Neural cell (in vitro differentiated cells): ENCODE data around the gene VOPP1. TPM values are rescaled to one million over a fixed set of nuclear protein-coding genes. Genes with fewer than 3 reads are reported as not detected.

ENCODE experiments used
- H2AFZ ChIP-seq: fragments of 200-600, 300-800 bp; sonication (generic), shearing (Covaris generic); 2 replicates; pipeline ENCODE4 v1.6.0; 2014; ENCODE audit warnings: low read depth, mild to moderate bottlenecking, antibody characterized with exemption, low read length, moderate library complexity
- H3F3A ChIP-seq: fragments of 200-600 bp; shearing (Covaris generic); 2 replicates; pipeline ENCODE4 v1.6.1; 2016; ENCODE audit warnings: mild to moderate bottlenecking, moderate library complexity, mixed read lengths, antibody characterized with exemption, low read length; ENCODE audit not compliant: insufficient read depth, poor library complexity, severe bottlenecking
- H3K27ac ChIP-seq: fragments of 200-600, 300-800 bp; sonication (generic), shearing (Covaris generic); 2 replicates; pipeline ENCODE4 v1.5.1; 2014; ENCODE audit warnings: mild to moderate bottlenecking, low read length, moderate library complexity
- H3K27me3 ChIP-seq: fragments of 300-800, 200-600 bp; sonication (generic), shearing (Covaris generic); 2 replicates; pipeline ENCODE4 v1.6.0; 2014; ENCODE audit warnings: mild to moderate bottlenecking, low read depth, low read length, moderate library complexity; ENCODE audit not compliant: insufficient read depth
- H3K36me3 ChIP-seq: fragments of 300-800, 200-600 bp; sonication (generic), shearing (Covaris generic); 2 replicates; pipeline ENCODE4 v1.5.1; 2014; ENCODE audit warnings: mild to moderate bottlenecking, antibody characterized with exemption, low read length, moderate library complexity; ENCODE audit not compliant: insufficient read depth
- H3K4me2 ChIP-seq: fragments of 300-800, 200-600 bp; sonication (generic), shearing (Covaris generic); 2 replicates; pipeline ENCODE4 v1.6.0; 2014; ENCODE audit warnings: mild to moderate bottlenecking, low read length
- H3K4me3 ChIP-seq: fragments of 300-800, 200-600 bp; sonication (generic), shearing (Covaris generic); 2 replicates; pipeline ENCODE4 v1.5.1; 2014; ENCODE audit warnings: mild to moderate bottlenecking, low read length, moderate library complexity
- H3K79me2 ChIP-seq: fragments of 200-600 bp; shearing (Covaris generic); replicated peaks from 2 replicates; pipeline ENCODE4 v1.6.0; 2014; ENCODE audit warnings: mild to moderate bottlenecking, low read length, moderate library complexity; ENCODE audit not compliant: insufficient read depth
- H3K9ac ChIP-seq: fragments of 300-800, 200-600 bp; sonication (generic), shearing (Covaris generic); 2 replicates; pipeline ENCODE4 v1.6.1; 2016; ENCODE audit warnings: mild to moderate bottlenecking, low read length, mixed read lengths
- H3K9me2 ChIP-seq: fragments of 200-600 bp; shearing (Covaris generic); 2 replicates; pipeline ENCODE4 v1.6.1; 2016; ENCODE audit warnings: mild to moderate bottlenecking, low read length, mixed read lengths; ENCODE audit not compliant: insufficient read depth
- H3K9me3 ChIP-seq: fragments of 200-600, 300-800 bp; sonication (generic), shearing (Covaris generic); 2 replicates; pipeline ENCODE4 v1.6.1; 2016; ENCODE audit warnings: mild to moderate bottlenecking, mixed run types, low read length, moderate library complexity, mixed read lengths
- H4K20me1 ChIP-seq: fragments of 200-600 bp; shearing (Covaris generic); 2 replicates; pipeline ENCODE4 v1.6.1; 2016; ENCODE audit warnings: mild to moderate bottlenecking, mixed run types; ENCODE audit not compliant: insufficient read depth
- CTCF ChIP-seq: fragments of 450-650 bp; IDR thresholded peaks from 2 replicates; pipeline ENCODE4 v1.5.1; 2014; ENCODE audit warnings: antibody characterized with exemption, mild to moderate bottlenecking, moderate library complexity; ENCODE audit not compliant: poor library complexity, severe bottlenecking
- EP300 ChIP-seq: fragments of 450-650 bp; conservative IDR thresholded peaks from 2 replicates; pipeline ENCODE4 v1.6.1; 2014; ENCODE audit warnings: antibody characterized with exemption, mild to moderate bottlenecking, moderate library complexity; ENCODE audit not compliant: poor library complexity, severe bottlenecking
- EZH2 ChIP-seq: fragments of 200-600, 300-800 bp; shearing (Covaris generic), sonication (generic); IDR thresholded peaks from 2 replicates; pipeline ENCODE4 v1.6.1; 2014; ENCODE audit warnings: antibody characterized with exemption, low read length, borderline replicate concordance, mild to moderate bottlenecking; ENCODE audit not compliant: insufficient read depth, poor library complexity, severe bottlenecking
- MXI1 ChIP-seq: fragments of 450-650 bp; conservative IDR thresholded peaks from 2 replicates; pipeline ENCODE4 v1.6.1; 2014; ENCODE audit warnings: antibody characterized with exemption, mild to moderate bottlenecking; ENCODE audit not compliant: poor library complexity, severe bottlenecking
- POLR2AphosphoS5 ChIP-seq: IDR thresholded peaks from 2 replicates; pipeline ENCODE4 v1.6.1; 2012
- RAD21 ChIP-seq: fragments of 450-650 bp; conservative IDR thresholded peaks from 2 replicates; pipeline ENCODE4 v1.6.1; 2014; ENCODE audit warnings: antibody characterized with exemption, mild to moderate bottlenecking, moderate library complexity
- REST ChIP-seq: IDR thresholded peaks from 2 replicates; pipeline ENCODE4 v1.6.1; 2012; ENCODE audit warnings: borderline replicate concordance
- SMC3 ChIP-seq: fragments of 450-650 bp; conservative IDR thresholded peaks from 2 replicates; pipeline ENCODE4 v1.6.1; 2014; ENCODE audit warnings: antibody characterized with exemption, mild to moderate bottlenecking, moderate library complexity; ENCODE audit not compliant: poor library complexity
- TAF1 ChIP-seq: IDR thresholded peaks from 2 replicates; pipeline ENCODE4 v1.6.1; 2012; ENCODE audit warnings: low read depth
- polyA plus RNA-seq: library from polyadenylated mRNA; depleted of rRNA; stranded (reverse); fragments of >200 nt; gene quantifications from 2 replicates; pipeline ENCODE4 v1.2.3, GENCODE V29; 2014

The VOPP1 gene
- polyA plus RNA-seq, 1 donor from 2014 or later: 85.8 TPM

GRCh38 chr7:55534262-55534915, 37.9 kb downstream of the VOPP1 start:
- no peak overlapping the region for H3K4me2 ChIP-seq
- peaks cover 9% of the 10 kb centered on the region for H3K79me2 ChIP-seq
- no peaks in the 10 kb centered on the region for H3F3A ChIP-seq
- no peak overlapping the region for H3K27ac ChIP-seq
- H3K36me3 ChIP-seq: no peaks in the 10 kb centered on the region
- H3K27me3 ChIP-seq: no peaks in the 10 kb centered on the region
- TF ChIP-seq SMC3 (no peak), REST (no peak), EP300 (no peak), EZH2 (no peak), TAF1 (no peak), CTCF (no peak), MXI1 (no peak), RAD21 (no peak), POLR2AphosphoS5 (no peak)
- no peaks in the 10 kb centered on the region for H3K9me2 ChIP-seq
- peak overlapping the region; percentile 16 for H3K4me3 ChIP-seq
- no peak overlapping the region for H3K9ac ChIP-seq
- H3K9me3 ChIP-seq: no peaks in the 10 kb centered on the region
- H2AFZ ChIP-seq: no peak overlapping the region
- H4K20me1 ChIP-seq: no peaks in the 10 kb centered on the region

- Histone ChIP-seq H3K9ac (no peak overlapping the region), H3K27me3 (no peaks in the 10 kb centered on the region), H2AFZ (no peak overlapping the region), H3K79me2 (peaks cover 9% of the 10 kb centered on the region), H3K4me3 (peak overlapping the region; percentile 16), H3K9me2 (no peaks in the 10 kb centered on the region), H3K27ac (no peak overlapping the region), H3F3A (no peaks in the 10 kb centered on the region), H3K9me3 (no peaks in the 10 kb centered on the region), H3K36me3 (no peaks in the 10 kb centered on the region), H3K4me2 (no peak overlapping the region), H4K20me1 (no peaks in the 10 kb centered on the region)
- TF ChIP-seq RAD21 (no peak), REST (no peak)
Measured at GRCh38 chr7:55533729-55534080, 38.6 kb downstream of the VOPP1 start.
